D341Med (cell line): ENCODE measurements around the gene ATP5ME.
"Not testable (repeated sequence)": the region's sequence is repeated elsewhere in the genome, so short reads cannot be mapped to it uniquely, and the experiment has no call there.

Experiments
- DNase-seq: peaks from one replicate; pipeline ENCODE4 v3.0.0; 2012; ENCODE audit warnings: low spot score

The ATP5ME gene

DNA sequence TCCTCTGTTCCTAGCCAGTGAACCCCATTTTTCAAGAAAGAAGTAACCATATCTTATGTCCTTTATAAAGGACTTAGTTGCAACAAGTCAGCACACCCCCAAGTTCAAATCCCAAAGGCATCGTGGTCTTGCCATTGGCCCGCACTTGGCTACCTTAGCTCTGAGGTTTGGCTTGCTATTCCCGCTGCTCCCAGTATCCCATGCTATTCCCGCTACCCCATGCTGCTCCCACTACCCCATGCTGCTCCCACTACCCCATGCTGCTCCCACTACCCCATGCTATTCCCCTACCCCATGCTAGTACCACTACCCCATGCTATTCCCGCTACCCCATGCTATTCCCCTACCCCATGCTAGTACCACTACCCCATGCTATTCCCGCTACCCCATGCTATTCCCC is 5.9 kb downstream of the ATP5ME start:
- not testable (repeated sequence) for DNase-seq

DNA sequence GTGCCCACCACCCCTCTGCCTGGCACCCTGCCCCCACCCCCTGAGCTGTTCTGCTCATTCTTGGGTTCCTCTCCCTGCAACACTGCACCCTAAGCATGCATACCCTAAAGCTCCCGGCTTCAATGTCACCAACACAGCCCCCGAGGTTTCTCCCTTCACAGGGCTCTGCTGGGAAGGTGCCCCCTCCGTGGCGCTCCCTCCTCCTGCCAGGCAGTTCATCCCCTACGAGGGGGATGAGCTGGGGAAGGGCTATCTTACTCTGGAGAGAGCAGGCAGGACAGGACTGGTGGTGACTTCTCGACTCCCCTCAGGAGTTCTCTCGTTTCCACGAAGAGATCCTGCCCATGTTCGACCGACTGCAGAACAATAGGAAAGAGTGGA is 6.5 kb downstream of the ATP5ME start:
- DNase-seq = no peak

DNA sequence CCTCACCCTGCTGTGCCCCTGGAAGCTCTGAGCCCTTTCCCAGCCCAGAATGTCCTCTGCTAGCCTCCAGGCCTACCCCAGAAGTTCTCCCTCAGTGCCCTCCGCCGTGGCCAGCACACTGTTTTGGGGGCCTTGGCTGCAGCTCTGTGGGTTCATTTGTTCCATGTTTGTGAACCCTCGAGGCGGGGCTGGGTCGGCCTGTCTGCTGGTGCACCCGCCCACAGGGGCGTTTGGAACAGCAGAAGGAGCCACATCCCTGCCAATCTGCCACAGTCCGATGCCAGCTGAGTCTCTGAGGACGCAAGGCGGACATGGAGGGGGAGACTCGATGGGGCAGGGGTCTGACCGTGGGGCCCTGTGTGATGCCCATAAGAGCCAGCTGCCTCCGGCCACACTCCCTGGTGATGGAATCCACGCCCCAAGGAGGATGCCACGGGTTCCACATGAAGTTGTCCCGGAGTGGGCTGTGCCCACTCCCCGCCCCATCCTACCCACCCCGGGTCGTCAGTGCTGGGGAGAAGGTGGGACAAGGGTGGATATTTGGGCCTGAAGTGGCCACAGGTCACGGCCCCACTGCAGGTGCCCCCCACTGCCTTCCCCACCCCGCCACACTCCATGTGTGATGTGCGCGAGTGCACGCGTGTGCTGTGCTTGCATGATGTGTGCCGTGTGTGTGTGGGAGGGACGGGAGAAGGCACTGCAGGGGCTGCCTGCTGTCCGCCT is 7.1 kb downstream of the ATP5ME start:
- DNase-seq = no peak

DNA sequence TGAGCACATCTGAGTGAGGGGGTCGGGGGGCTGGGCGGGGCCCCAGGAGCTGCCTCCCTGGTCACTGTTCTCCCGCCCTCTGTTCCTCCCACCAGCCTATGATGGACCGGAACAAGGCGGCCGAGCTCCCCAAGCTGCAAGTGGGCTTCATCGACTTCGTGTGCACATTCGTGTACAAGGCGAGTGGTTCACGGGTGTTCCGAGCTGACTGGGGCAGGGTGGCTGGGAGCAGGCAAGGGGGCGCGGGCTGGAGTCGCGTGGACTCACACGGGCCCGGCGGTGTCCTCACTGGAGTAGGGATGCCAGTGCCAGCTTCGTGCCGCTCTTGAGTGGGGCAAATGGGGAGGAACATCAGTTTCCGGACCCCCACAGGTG is 7.7 kb downstream of the ATP5ME start:
- no peak for DNase-seq

DNA sequence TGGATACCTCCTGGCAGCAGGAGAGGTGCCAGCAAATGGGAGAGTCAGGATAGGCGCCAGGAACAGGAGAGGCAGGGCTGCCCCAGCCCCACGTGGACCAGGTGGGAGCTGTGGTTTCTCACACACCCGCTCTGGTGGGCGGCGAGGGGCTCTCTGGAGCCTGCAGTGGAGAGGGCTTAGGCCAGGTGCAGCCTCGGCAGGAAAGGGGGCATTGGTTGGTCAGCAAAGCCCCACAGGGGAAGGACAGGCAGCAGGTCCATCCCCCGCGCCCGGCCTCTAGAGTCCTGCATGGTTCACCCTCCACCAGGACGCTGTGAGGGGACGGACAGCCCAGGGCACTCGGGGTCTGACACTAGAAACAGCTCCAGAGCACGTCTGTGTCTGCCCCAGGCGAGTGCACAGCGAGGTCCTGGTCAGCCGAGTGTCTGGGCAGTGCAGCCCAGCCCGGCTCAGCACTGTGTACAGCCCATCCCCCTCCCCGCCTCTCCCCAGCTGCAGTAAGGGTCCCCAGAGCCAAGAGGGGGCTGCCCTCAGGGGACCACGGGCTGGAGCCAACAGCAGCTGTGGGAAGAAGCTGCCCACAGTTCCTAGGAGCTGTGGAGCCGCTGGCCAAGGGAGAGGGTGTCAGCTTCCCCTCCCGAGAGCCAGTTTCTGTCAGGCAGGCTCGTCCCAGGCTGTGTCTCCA is 8.2 kb downstream of the ATP5ME start:
- DNase-seq = no peak

DNA sequence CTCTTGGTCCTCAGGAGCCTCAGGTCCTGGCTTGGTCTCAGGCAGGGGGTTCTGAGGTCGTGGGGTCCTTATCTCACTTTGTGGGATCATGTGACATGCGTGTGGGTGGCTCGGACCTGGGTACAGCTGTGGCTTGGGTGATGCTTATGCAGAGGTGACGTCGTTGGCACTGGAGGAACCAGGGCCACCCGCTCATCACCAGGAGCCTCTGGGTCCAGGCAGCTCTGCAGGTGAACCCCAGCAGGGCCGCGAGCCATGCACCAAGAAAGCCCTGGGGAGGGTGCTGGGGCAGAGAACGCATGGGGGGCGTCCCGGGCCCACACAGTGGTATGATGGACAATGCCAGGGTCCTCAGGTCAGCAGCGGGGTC is 8.7 kb downstream of the ATP5ME start:
- DNase-seq = no peak

DNA sequence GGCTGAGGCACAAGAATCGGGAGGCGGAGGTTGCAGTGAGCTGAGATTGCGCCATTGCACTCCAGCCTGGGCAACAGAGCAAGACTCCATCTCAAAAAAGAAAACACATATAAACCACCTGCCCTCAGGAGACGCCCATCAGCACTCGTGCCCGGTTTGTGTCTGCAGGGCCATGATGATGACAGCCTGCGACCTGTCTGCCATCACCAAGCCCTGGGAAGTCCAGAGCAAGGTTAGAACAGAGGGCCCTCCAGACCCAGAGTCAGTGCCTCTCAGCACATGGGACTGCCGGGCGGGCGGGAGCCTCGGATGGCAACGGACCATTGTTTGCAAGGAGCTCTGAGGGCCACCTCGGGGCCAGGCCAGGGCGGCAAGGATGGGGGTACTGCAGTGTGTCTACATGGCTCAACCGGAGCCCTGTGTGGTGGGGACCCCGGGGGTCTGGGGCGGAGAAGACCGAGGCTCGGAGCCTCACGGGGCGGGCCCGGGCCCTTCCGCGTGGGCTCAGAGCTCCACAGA is 9.3 kb downstream of the ATP5ME start:
- no peak for DNase-seq

DNA sequence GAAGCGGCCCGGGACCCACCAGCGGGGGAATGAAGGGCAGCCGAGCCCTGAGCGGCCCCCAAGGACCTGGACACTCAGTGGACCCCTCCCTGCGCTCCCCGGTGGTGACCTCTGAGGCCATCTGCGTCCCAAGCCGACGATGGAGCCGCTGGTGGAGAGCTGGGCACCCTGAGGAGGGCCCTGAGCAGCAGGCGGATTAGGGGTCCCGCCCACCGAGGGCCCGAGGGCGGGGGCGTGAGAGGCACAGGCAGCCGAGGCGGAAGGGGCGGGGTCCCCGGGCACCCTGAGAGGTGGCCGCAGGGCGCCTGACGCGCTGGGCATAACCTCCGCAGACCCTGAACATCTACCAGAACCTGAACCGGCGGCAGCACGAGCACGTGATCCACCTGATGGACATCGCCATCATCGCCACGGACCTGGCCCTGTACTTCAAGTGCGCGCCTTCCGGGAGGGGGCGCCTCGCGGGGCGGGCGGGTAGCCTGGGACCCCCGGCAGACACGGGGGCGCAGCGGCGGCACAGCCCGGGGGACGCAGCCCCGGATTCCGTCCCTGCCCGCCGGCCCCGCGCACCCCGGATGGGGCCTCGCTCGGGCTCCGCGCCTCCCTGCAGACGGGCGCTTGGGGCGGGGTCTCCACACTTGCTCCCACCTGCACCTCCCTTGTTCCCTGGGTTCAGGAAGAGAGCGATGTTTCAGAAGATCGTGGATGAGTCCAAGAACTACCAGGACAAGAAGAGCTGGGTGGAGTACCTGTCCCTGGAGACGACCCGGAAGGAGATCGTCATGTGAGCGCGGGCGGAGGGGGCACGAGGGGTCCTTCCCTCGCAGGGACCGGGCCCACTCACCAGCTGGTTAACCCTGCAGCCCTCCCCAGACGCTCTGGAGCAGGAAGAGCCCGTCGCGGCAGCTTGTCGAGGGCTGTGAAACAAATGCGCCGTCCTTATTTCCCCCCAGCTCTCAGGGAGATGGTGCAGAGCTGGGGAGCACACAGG is 10.3 kb downstream of the ATP5ME start:
- peak; percentile 96 for DNase-seq

DNA sequence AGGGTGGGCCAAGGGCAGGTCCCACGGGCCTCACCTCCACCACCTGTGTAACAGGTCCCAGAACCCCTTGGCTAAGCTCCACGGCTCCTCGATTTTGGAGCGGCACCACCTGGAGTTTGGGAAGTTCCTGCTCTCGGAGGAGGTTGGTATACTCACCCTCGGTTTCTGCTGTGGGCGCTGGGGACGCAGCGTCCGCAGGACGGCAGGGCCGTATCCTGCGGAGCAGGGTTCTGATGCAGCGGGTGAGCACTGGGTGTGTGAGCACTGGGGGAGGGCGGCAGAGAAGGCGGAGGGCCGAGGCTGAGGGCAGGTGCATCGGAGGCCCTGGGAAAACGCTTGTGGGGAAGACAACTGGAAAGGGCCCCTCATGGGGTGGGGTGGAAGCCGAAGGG is 11.0 kb downstream of the ATP5ME start:
- DNase-seq = no peak

DNA sequence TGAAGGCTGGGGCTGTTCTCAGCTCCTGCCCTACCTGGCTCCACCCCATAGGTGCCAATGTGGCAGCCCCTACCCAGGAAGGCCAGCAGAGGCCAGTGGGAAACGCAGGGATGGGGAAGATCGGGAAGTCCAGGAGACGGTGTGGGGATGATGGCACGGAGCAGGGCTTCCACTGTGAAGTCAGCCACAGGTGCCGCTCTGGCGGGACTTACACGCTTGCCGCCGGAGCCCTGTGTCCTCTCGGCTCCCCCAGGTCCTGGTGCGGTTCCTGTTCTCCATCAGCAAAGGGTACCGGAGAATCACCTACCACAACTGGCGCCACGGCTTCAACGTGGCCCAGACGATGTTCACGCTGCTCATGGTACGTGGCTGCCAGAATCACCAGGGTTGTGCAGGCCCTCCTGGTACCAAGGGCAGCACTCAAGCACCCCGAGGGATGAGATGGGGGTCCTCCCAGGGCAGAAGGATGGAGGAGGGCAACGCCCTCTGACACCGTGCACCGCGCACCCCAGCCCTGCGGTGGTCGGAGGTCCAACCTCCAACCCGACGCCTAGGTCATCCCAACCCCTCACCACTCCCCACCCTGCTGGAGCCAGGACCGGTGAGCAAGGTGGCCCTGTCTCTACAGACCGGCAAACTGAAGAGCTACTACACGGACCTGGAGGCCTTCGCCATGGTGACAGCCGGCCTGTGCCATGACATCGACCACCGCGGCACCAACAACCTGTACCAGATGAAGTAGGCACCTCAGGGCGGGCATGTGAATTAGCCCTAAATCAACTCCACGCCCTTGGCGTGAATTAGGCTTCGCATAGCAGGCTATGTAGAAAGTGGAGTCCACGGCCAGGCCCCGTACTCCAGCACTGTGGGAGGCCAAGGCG is 12.0 kb downstream of the ATP5ME start:
- no peak for DNase-seq

DNA sequence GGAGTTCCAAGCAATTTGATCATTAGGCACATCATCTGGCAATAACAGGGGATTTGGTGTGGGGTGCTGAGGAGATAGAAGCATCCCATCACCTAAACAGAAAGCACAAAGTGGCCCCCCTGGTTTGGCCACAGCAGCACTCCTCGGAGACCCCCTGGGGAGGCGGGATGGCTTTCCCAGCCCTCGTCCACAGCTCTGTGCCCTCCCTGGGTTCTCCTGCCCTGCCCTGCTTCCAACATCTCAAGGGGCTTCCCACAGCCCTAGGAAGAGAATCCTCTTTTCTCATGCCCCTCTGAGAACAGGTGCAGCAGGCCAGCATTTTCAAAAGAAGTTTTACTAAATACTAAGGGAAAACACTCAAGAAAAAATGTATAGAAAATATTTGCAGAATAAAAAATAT is 12.8 kb downstream of the ATP5ME start:
- no peak for DNase-seq

DNA sequence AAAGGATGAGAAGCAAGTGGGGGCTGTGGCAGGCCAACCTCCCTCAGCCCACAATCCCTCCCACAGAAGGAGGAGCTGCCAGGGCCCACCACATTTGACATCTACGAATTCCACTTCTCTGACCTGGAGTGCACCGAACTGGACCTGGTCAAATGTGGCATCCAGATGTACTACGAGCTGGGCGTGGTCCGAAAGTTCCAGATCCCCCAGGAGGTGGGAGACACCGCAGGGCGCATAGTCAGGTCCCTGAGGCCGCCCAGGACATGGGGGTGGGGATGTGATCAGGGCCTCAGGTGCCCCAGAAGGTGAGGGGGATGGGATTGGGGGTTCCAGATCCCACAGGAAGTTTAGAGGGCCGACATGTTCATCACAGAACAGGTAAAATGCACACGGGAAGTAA is 13.7 kb downstream of the ATP5ME start:
- DNase-seq = no peak

DNA sequence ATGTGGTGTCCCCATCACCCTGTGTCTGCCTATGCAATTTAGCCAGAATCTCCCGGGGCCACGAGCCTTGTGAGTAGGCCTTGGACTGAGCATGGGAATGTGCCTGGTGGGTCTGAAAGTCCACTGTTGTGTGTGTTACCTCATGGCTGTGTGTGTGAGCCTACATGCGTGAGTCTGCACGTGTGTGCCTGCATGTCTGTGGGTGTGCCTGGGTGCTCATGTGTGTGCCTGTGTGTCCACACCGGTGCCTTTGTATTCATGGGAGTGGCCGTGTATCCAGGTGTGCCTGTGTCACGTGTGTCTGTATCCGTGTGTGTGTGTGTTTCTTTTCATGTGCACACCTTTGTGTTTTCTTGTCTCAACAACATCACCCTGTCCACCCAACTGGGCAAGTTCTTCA is 14.2 kb downstream of the ATP5ME start:
- DNase-seq = no peak

DNA sequence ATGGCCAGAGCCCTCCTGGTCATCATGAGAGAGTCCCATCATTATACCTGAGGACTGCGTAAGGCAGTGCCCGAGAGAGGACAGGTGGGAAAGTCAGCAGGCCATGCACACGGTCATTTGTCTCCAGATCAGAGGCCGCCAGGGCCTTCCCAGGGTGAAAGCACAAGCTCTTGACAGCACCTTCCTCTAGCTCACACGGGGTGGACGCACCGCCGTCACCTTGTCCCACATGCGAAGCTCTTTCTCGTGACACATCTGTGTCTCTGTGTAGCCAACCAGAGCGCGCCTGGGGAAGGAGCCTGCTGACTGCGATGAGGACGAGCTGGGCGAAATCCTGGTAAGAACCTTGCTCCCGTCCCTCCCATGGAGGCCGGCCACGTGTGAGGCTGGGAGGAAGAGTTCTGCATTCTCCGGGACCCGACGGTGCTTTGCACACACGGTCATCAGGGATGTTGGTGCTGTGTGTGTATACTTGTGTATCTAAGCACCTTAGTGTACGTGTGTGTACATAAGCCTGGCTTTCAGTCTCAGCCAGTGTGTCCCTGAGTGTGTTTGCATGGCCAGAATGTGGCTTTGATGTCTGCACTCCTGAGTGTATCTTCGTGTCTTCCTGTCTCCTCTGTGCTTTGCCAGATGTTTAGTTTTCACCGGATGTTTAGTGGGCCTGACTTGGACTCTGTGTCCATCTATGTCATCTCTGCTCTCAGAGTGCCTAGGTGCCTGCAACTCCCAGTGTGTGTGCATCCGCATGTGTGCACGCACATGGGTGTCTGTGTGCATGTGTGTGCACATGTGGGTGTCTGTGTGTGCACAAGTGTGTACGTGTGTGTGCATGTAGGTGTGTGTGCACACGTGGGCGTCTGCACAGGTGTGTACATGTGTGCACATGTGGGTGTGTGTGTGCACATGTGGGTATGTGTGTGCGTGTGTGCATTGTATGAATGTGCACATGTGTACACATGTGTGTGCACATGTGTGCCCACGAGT is 15.1 kb downstream of the ATP5ME start:
- no peak for DNase-seq

DNA sequence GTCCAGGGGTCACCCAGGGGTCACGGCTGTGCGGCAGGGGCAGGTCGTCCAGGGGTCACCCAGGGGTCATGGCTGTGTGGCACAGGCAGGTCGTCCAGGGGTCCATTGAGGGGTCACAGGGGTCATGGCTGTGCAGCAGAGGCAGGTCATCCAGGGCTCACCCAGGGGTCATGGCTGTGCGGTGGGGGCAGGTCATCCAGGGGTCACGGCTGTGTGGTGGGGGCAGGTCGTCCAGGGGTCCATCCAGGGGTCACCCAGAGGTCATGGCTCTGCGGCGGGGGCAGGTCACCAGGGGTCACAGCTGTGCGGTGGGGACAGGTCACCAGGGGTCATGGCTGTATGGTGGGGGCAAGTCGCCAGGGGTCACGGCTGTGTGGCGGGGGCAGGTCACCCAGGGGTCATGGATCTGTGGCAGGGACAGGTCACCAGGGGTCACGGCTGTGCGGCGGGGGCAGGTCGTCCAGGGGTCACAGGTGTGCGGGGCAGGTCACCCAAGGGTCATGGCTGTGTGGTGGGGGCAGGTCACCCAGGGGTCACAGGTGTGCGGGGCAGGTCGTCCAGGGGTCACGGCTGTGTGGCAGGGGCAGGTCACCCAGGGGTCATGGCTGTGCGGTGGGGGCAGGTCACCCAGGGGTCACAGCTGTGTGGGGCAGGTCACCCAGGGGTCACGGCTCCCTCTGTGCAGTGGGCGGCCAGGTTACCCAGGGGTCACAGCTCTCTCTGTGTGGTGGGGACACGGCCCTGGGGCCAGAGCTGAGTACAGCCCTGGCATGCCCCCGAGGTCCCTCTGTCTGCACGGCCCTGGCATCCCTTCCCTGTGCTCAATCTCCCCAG is 16.0 kb downstream of the ATP5ME start:
- no peak for DNase-seq

DNA sequence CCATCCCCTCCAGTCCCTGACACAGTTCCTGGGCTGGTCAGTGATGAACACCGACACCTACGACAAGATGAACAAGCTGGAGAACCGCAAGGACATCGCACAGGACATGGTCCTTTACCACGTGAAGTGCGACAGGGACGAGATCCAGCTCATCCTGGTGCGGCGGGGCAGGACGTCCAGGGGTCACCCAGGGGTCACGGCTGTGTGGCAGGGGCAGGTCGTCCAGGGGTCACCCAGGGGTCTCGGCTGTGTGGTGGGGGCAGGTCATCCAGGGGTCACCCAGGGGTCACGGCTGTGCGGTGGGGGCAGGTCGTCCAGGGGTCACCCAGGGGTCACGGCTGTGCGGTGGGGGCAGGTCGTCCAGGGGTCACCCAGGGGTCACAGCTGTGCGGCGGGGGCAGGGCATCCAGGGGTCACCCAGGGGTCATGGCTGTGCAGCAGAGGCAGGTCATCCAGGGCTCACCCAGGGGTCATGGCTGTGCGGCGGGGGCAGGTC is 16.7 kb downstream of the ATP5ME start:
- DNase-seq = no peak

DNA sequence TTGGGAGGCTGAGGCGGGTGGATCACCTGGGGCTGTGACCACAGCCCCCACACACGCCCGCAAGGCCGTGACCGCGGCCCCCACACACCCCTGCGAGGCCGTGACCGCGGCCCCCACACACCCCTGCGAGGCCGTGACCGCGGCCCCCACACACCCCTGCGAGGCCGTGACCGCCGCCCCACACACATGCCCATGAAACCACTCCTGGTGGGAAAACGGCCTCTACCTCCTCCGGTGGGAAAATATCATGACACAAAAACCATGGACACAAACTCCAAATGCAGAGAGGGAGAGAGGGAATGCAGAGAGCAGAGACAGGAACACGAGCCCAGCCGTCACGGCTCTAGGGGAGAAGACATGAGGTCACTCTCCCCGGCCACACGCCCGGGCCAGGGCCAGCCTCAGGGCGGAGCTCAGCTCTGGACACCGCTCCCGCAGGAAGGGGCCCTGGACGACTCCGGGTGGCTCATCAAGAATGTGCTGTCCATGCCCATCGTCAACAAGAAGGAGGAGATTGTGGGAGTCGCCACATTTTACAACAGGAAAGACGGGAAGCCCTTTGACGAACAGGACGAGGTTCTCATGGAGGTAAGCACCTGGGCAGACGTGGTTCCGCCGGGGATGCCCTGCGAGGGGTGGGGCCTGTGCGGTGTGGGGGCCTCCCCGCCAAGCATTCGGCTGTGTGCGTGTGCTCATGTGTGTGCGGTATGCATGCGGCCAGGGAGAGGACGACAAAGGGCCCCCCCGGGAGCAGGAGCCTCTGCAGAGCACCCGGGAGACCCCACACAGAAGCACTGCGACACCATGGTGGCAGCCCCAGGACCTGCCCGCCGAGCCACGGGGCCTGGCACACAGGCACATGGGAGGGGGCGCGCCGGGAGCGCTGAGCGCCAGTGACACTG is 17.4 kb downstream of the ATP5ME start:
- DNase-seq = no peak

DNA sequence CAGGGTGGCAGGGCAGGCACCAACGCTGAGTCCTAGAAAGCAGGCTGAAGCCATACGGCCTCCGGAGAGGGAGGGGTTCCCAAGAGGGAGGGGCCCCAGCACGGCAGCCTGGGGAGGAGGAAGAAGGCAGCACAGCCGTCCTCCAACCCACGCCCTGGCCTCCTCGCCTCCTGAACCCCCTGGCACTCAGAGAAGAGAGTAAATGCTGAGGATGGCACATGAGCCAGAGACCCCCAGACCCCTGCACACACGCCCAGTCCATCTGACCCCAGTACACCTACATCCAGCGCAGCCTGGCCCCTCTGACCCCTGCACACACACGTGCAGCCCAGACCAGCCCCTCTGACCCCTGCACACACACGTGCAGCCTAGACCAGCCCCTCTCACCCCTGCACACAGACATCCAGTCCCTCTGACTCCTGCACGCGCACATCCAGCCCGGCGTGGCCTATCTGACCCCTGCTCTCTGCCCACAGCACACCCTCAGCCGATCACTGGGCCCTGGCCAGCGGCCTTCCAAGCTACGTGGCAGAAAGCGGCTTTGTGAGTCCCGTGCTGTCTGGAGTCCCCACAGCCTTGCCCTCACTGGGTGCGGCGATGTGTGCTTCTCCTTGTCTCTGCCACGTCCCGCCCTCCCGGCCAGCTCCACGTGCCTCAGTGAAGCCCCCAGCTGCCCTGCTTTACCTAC is 18.5 kb downstream of the ATP5ME start:
- DNase-seq = no peak
